DOHH2 (cell line): ENCODE results near the gene MACROD2.

Source experiments
- H3F3A ChIP-seq: fragments of 200-600 bp; sonication (generic), shearing (Covaris generic); 2 replicates; pipeline ENCODE4 v1.6.0; 2016; ENCODE audit warnings: antibody characterized with exemption, mild to moderate bottlenecking; ENCODE audit not compliant: control insufficient read depth, insufficient read depth
- H3K27ac ChIP-seq: fragments of 200-600 bp; sonication (generic); 2 replicates; pipeline ENCODE4 v1.5.1; 2014; ENCODE audit warnings: low read depth, mild to moderate bottlenecking, low read length, moderate library complexity
- H3K27me3 ChIP-seq: fragments of 200-600 bp; sonication (generic); 2 replicates; pipeline ENCODE4 v1.6.1; 2014; ENCODE audit warnings: mild to moderate bottlenecking, low read length, mixed read lengths; ENCODE audit not compliant: control insufficient read depth
- H3K36me3 ChIP-seq: fragments of 200-600 bp; sonication (generic); 2 replicates; pipeline ENCODE4 v1.6.1; 2014; ENCODE audit warnings: mild to moderate bottlenecking, low read length, moderate library complexity, mixed read lengths; ENCODE audit not compliant: control insufficient read depth
- H3K4me1 ChIP-seq: fragments of 200-600 bp; sonication (generic); 2 replicates; pipeline ENCODE4 v1.6.1; 2014; ENCODE audit warnings: mild to moderate bottlenecking, low read length, mixed read lengths; ENCODE audit not compliant: control insufficient read depth
- H3K4me2 ChIP-seq: fragments of 200-600 bp; sonication (generic); 2 replicates; pipeline ENCODE4 v1.6.0; 2014; ENCODE audit warnings: mild to moderate bottlenecking, low read length, moderate library complexity
- H3K4me3 ChIP-seq: fragments of 200-600 bp; sonication (generic); 2 replicates; pipeline ENCODE4 v1.5.1; 2014; ENCODE audit warnings: mild to moderate bottlenecking, low read length, mixed read lengths
- H3K79me2 ChIP-seq: fragments of 200-600 bp; sonication (generic); 2 replicates; pipeline ENCODE4 v1.6.1; 2014; ENCODE audit warnings: mild to moderate bottlenecking, low read length, mixed read lengths; ENCODE audit not compliant: control insufficient read depth
- H3K9me2 ChIP-seq: fragments of 200-600 bp; sonication (generic); replicated peaks from 2 replicates; pipeline ENCODE4 v1.6.1; 2014; ENCODE audit warnings: mild to moderate bottlenecking, low read length, mixed read lengths; ENCODE audit not compliant: control insufficient read depth
- H3K9me3 ChIP-seq: fragments of 200-600 bp; sonication (generic); 2 replicates; pipeline ENCODE4 v1.6.1; 2014; ENCODE audit warnings: antibody characterized with exemption, low read length, mixed read lengths; ENCODE audit not compliant: control insufficient read depth, insufficient read depth
- H4K20me1 ChIP-seq: fragments of 200-600 bp; sonication (generic); 2 replicates; pipeline ENCODE4 v1.6.0; 2014; ENCODE audit warnings: low read depth, mild to moderate bottlenecking, antibody characterized with exemption, low read length, moderate library complexity; ENCODE audit not compliant: control insufficient read depth, insufficient read depth
- CTCF ChIP-seq: fragments of 200-600 bp; sonication (generic); IDR thresholded peaks from one replicate; pipeline ENCODE4 v1.5.1; 2014; ENCODE audit warnings: antibody characterized with exemption, mild to moderate bottlenecking, low read depth, low read length; ENCODE audit not compliant: poor library complexity, severe bottlenecking
- EZH2phosphoT487 ChIP-seq: fragments of 200-600 bp; sonication (generic); IDR thresholded peaks from 2 replicates; pipeline ENCODE4 v1.6.1; 2017; ENCODE audit warnings: borderline replicate concordance, mild to moderate bottlenecking, antibody characterized with exemption, low read length, moderate library complexity, mixed read lengths

MACROD2 gene

GRCh38 chr20:14445310-14445709 lies 450.0 kb downstream of the MACROD2 start:
- H3F3A ChIP-seq: no peaks in the 10 kb centered on the region
- H3K27ac ChIP-seq: no peak overlapping the region

GRCh38 chr20:14445902-14446301 lies 450.6 kb downstream of the MACROD2 start:
- TF ChIP-seq CTCF (no peak), EZH2phosphoT487 (no peak)
- no peaks in the 10 kb centered on the region for H3K9me3 ChIP-seq
- no peaks in the 10 kb centered on the region for H4K20me1 ChIP-seq
- H3K4me2 ChIP-seq: no peak overlapping the region
- H3K27ac ChIP-seq: no peak overlapping the region
- H3K27me3 ChIP-seq: no peaks in the 10 kb centered on the region
- H3K79me2 ChIP-seq: no peaks in the 10 kb centered on the region
- H3K9me2 ChIP-seq: no peaks in the 10 kb centered on the region
- H3K4me3 ChIP-seq: no peak overlapping the region
- H3K4me1 ChIP-seq: no peaks in the 10 kb centered on the region
- no peaks in the 10 kb centered on the region for H3F3A ChIP-seq
- H3K36me3 ChIP-seq: no peaks in the 10 kb centered on the region

More at GRCh38 chr20:14445310-14445709, 450.0 kb downstream of the MACROD2 start:
- H3K36me3 ChIP-seq: no peaks in the 10 kb centered on the region
- no peak overlapping the region for H3K4me2 ChIP-seq
- no peak for TF ChIP-seq EZH2phosphoT487
- no peak for TF ChIP-seq CTCF
- H3K9me3 ChIP-seq: no peaks in the 10 kb centered on the region
- no peaks in the 10 kb centered on the region for H3K27me3 ChIP-seq
- H4K20me1 ChIP-seq: no peaks in the 10 kb centered on the region
- H3K9me2 ChIP-seq: no peaks in the 10 kb centered on the region
- no peak overlapping the region for H3K4me3 ChIP-seq
- no peaks in the 10 kb centered on the region for H3K4me1 ChIP-seq
- H3K79me2 ChIP-seq: no peaks in the 10 kb centered on the region

GRCh38 chr20:14446446-14446845 lies 451.1 kb downstream of the MACROD2 start:
- no peak overlapping the region for H3K4me3 ChIP-seq
- H3K9me3 ChIP-seq: no peaks in the 10 kb centered on the region
- H3K4me1 ChIP-seq: no peaks in the 10 kb centered on the region
- H3K79me2 ChIP-seq: no peaks in the 10 kb centered on the region
- H3K27me3 ChIP-seq: no peaks in the 10 kb centered on the region
- no peak overlapping the region for H3K4me2 ChIP-seq
- H3K9me2 ChIP-seq: no peaks in the 10 kb centered on the region
- TF ChIP-seq CTCF (no peak), EZH2phosphoT487 (no peak)
- no peaks in the 10 kb centered on the region for H3K36me3 ChIP-seq
- no peaks in the 10 kb centered on the region for H3F3A ChIP-seq
- H4K20me1 ChIP-seq: no peaks in the 10 kb centered on the region
- no peak overlapping the region for H3K27ac ChIP-seq

- no peak overlapping the region for H3K4me2 ChIP-seq
- H3K4me3 ChIP-seq: no peak overlapping the region
- no peaks in the 10 kb centered on the region for H3K27me3 ChIP-seq
- H3F3A ChIP-seq: no peaks in the 10 kb centered on the region
- H4K20me1 ChIP-seq: no peaks in the 10 kb centered on the region
- H3K4me1 ChIP-seq: no peaks in the 10 kb centered on the region
- H3K9me2 ChIP-seq: no peaks in the 10 kb centered on the region
- no peak overlapping the region for H3K27ac ChIP-seq
- no peaks in the 10 kb centered on the region for H3K36me3 ChIP-seq
- H3K9me3 ChIP-seq: no peaks in the 10 kb centered on the region
- TF ChIP-seq EZH2phosphoT487: no peak
- no peak for TF ChIP-seq CTCF
- no peaks in the 10 kb centered on the region for H3K79me2 ChIP-seq
Measured at GRCh38 chr20:14449323-14449722, 454.0 kb downstream of the MACROD2 start.
